NOMO-1 treated with DMSO at 0.1 percent for 48 hours (cell line): ENCODE data around the gene HEPN1.

Experiments
- DNase-seq: peaks from one replicate; lab custom pipeline; 2025; ENCODE audit not compliant: unreplicated experiment; lab: John Stamatoyannopoulos, UW

The HEPN1 gene

DNA sequence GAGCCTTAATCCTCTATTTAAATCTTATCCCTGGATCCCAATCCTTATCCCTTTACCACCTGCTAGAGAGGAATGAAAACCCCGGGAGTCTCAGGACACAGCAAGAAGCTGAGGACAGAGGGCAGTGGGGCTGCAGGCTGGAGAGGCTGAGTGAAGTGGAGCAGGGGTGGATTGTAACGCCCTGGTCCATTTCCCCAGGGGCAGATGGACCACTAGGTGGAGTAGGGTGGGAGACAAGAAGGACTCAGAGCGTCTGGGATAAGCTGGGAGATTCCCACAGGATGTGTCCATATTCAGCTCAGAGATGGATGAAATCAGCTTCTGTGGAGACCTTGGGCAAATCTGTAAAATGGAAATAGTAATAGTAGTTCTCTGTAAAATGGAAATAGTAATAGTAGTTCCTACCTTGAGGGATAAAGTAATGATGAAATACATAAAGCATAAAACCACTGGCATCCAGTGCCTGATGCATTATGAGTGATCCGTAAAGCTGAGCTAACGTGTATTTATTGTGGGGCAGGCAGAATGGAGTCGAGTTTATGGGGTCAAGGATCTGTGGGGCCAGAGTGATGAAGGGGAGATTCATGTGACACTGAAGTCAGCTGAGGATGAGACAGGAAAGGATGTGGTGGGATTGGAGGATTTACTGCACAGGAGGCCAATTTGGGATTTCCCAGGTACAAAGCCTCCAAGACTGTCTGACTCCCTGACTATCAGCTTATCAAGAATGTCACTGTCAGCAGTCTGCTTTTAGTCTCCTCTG is 19.5 kb upstream of the HEPN1 start:
- no peak for DNase-seq

DNA sequence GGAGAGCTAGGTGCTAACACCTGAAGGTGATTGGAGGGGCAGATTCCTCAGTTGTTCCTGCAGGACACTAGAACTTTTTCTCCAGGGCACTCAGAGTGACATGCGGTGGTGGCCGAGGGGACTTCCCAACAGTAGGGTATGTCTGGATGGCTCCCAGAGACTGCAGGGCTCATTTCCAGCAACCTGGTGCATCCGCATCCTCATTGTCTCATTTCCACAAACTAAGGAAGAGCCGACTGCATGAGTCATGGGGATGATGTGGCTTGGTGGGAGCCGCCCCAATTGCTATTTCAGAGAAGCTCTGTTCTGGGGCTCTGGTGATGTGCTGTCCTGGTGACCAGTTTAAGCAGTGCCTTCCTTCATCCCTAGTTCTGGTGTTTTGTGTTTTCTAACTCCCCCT is 18.6 kb upstream of the HEPN1 start:
- no peak for DNase-seq

DNA sequence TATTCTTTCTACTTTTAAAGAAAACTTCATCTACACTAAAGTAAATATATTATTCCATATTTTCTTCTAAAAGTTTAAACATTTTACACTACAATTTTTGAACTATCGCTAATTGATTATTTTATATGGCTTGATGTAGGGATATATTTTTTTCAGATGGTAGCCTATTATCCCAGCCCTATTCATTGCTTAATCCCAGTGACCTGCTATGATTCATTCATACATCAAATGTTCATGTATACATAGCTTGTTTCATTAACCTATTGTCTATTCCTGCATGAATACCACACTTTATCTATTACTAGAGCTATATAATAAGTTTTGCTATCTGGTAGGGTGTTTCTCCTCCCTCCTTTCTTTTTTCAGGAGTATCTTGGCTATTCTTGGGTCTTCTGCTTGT is 16.4 kb upstream of the HEPN1 start:
- DNase-seq = no peak

DNA sequence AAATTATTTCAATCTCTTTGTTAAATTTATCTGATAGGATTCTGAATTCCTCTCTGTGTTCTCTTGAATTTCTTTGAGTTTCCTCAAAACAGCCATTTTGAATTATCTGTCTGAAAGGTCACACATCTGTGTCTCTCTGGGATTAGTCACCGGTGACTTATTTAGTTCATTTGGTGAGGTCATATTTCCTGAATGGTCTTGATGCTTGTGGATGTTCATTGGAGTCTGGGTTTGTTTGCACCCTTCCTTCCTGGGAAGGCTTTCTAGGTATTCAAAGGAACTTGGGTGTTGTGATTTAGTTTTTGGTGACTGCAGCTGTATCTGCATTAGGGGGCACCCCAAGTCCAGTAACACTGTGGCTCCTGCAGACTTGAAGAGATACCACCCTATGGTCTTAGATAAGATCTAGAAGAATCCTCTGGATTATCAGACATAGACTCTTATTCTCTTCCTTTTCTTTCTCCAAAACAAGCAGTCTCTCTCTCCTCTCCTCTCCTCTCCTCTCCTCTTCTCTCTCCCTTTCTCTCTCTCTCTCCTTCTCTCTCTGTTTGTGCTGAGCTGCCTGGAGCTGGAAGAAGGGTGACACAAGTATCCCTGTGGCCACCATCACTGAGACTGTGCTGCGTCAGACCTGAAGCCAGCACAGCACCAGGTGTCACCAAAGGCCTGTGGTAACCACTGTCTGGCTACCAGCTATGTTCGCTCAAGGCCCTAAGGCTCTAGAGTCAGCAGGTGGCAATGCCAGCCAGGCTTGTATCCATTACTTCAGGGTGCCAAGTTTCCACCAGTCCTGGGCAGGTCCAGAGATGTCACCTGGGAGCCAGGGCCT is 3.3 kb upstream of the HEPN1 start:
- no peak for DNase-seq

DNA sequence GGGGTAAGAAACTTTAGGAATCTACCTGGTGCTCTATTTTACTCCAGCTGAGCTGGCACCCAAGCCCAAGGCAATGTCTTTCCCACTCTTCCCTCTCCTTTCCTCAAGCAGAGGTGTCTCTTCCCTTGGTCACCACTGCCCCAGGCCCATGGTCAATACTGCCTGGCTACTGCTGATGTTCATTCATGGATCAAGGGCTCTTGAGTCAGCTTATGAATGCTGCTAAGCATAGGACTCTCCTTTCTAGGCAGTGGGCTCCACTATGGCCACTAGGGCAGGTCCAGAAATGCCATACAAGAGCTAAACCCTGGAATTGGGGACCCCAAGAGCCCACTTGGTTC is 2.7 kb upstream of the HEPN1 start:
- DNase-seq = no peak

DNA sequence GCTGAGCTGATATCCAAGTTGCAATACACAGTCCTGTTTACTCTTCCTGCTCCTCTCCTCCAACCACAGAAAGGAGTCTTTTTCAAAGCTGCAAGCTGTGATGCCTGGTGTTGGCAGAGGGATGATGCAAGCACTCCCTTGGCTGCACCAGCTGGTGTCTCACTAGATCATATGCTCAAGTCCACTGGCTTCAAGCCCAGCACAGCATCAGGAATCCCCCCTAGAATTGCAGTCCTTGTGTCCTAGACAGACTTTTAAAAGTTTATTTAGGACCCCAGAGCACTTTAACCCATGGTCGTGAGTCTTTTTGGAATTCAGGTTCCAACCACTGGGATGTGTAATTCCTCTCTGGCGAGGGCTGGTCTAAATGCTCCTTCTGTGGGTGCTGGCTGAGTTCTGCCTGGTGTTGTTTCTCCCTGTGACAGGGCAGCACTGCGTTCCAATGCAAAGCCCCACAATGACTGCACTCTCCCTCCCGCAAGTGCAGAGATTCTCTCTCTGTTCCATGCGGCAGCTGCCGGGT is 1.9 kb upstream of the HEPN1 start:
- no peak for DNase-seq

DNA sequence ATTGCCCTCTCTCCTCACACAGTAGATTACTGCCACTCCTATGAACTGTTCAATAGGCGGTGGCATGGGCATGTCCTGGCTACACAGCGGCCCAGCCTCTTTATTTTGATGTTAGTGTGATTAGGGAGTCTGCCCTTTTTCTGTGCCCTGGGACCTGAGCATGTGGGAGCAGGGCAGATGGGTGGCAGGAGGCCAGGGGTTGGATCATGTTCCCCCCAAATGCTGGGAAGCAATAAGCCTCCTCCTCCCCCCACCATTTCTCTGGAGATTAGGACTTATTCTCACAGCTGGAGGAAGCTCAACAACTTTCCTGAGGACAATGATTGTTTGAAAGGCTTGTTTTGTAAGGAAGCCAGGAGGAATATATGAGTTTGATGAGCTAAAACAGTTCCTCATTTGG is 848 bp downstream of the HEPN1 start:
- no peak for DNase-seq

DNA sequence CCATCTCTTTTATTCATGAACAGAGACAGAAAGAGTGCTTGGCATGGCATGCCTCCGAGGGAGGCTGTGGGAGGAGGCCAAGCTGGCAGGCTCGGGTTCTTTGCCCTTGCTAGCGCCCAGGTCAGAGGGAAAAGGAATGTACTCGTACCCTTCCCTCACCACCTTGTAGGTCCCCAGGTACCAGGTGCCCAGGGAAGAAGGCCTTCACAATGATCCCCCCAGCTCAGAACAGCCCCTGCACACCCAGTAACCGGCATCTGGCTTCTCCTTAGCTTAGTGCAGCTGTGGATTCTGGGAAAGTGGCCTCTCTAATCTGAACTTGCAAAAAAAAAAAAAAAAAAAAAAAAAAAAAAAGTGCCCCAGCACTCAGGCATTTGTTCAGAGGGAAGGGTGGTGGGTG is 1.3 kb downstream of the HEPN1 start:
- DNase-seq = no peak

DNA sequence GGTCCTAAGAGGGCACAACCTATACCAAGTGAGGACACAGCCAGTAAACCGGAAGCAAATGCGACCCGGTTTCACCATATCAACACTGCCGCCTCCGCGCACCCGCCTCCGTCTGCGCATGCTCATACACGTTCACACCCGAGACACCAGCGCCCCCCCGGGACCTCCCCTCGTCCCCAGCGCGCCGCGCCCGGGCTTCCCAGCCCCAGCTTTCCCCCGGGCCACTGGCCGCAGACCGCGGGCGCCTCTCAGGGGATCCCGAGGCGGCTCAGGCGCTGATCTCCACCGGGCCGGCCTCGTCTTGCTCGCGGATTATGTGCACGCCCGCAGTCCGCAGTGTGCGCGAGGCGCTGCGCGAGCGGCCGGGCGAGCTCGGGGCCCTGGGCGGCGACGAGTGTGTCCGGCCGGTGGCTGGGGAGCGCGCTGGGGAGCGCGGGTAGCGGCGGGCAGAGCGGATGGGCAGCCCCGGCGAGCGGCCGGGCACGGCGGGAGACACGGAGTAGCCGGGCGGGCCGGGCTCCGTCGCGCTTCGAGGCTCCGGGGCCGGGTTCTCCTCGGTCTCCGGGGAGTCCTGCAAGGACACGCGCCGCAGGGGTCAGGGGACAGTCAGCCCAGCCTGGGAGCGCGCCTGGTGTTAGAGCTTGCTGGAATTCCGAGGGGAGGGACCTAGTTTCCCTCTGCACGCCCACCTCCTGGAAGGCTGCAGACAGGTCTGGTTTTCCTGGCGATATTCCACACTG is 2.0 kb downstream of the HEPN1 start:
- no peak for DNase-seq

DNA sequence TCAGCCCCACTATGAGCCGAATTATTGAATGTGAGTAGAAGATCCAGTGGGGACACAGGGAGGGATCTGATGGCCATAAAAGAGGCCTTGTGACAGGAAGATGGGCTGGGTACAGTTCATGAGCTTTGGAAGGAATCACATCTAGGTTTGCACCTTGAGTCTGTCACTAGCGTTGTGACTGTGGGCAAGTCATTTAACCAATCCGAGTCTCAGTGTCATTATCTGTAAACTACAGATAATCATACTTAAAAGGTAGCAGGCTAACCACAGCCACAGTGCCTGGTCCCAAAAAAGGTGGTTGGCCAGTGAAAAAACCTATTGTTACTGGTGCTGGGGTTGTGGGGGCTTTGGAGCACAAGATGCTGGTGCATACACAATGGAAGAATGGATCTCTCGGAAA is 3.8 kb downstream of the HEPN1 start:
- no peak for DNase-seq

DNA sequence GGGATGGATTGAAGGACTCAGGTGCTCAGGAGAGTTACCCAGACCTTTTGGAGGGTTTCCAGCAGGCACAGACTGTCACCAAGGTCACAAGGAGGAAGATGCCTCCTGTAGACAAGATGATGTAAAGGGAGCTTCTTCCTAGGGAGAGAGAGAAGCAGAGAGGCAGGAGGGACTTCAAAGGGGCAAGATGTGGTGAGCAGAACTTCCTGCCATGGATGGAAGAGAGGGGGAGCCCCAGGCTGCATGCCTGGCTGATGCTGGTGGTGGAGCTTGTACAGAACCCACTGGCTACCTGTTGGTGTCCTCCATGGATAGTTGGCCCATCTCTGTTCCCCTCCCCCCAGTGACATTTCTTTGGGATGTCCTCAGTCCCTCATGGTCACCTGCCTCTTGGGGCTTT is 4.2 kb downstream of the HEPN1 start:
- DNase-seq = no peak

DNA sequence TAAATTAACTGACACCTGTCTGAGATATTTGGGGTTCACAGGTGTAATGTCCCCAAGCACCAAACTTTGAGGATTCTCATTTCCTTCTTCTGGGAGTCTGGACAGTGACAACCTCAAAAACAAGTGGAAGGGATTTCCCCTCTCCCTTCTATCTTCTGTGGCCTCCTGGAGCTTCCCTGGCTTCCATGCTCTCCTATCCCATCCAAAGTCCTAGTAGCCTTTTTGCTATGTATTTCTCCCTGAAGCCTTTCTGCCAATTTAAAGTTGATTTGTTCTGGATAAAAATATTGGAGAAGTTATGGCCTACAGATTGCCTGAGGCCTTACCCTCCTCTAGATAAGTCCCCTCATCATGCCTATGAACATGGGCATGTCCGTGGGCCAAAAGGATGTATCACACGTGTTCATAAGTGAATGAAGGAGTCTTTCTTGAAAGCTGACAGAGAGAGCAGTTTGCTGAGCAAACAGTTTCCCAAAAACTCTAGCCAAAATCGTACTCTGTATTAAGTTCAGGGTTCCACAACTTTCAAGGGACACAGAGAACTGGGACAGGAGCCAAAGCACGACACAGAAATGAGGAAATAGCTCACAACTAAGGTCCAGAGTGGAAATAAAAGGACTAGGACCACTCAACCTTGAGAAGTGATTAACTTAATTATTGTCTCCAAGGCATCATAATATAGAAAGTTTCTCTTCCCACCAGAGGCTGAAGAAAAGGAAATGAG is 10.1 kb downstream of the HEPN1 start:
- DNase-seq = no peak

DNA sequence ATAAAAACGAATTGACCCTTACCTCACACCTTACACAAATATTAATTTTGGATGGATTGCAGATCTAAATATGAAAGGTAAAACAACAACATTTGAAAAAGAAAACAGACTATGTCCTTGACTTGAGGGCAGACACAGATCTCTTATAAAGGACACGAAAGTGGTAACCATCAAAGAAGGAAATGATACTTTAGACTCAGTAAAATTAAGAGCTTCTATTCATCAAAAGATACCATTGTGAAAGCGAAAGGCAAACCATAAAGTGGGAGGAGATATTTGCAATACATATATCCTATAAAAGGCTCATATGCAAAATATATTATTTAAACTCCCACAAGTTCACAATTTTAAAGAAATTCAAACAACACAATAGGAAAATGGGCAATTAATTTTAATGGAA is 11.7 kb downstream of the HEPN1 start:
- DNase-seq = peak; percentile 8

DNA sequence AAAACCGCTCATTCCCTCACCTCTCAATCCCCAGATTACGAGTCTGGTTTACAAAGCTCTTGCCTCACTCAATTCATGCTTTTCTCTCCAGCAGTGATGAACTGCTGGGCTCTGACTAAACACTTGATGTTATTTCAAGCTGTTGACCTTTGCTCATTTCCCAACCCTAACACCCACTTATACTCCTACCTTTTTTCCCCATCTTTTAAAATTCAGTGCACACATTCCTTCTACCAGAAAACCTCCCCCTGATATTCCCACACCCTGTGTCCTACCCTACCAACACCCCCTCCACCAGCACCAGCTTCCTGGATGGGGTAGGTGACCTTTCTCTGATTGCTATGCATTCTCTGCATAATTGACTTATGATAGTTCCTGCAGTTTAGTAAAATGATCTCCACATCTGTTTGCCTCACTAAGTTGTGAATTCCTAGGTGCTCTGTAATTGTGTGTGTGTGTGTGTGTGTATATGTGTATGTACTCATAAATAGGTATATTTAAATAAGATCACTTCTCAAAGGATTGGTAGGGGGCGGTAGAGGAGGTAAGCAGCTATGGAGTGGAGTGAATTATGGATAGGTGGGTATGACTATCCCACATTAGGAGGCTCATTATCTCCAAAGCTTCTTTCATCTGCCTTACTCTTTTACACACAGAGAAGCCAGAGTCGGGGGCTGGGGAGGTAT is 16.0 kb downstream of the HEPN1 start:
- no peak for DNase-seq

DNA sequence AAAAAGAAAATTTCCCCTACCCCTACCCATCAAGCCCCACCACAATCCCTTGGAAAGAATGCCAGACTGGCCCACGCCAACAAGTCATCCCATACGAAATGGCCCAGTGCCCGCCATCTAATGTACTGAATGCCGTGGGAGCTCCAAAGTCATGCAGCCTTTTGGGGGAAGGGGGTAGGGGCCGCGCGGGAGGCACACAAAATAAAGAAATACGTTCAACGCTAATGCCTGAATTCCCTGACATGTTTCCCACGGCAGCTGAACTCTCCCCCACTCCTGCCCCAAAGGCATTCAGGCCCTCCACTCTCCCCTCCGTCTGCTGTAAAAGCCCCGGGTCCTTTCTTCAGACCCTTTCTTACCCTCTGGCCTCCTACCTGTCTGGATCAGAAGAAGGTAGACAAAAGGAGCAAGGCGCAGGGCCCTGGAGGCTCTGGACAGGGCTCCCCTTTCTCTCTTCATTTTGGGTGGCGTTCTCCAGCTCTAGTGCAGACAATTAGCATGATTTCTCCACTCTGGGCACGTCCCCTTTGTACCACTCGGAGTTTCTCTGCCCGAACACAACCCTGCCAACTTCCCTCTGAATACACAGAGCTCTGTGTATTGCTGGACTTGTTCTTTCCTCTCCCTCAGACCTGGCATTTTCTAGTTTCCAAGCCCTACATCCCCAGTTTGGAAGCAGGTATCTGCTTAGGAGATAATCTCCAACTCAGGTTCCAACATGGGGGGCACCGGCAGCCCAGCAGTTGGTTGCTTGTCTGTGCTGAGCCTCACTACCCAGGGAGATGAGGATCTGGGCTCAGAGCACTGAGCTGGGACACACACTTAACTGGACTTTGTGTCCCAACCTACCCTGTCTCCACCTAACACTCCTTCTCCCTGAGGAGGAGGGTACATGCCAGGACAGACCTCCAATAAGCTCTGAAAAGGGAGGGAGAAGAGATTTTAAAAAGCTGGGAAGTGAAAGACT is 16.8 kb downstream of the HEPN1 start, which contains the start of gene HEPACAM:
Gene HEPACAM (minus strand): TSS at position 500 of the 967 bp plus-strand sequence. CDS start 41 bp downstream, at position 459.
- no peak for DNase-seq

DNA sequence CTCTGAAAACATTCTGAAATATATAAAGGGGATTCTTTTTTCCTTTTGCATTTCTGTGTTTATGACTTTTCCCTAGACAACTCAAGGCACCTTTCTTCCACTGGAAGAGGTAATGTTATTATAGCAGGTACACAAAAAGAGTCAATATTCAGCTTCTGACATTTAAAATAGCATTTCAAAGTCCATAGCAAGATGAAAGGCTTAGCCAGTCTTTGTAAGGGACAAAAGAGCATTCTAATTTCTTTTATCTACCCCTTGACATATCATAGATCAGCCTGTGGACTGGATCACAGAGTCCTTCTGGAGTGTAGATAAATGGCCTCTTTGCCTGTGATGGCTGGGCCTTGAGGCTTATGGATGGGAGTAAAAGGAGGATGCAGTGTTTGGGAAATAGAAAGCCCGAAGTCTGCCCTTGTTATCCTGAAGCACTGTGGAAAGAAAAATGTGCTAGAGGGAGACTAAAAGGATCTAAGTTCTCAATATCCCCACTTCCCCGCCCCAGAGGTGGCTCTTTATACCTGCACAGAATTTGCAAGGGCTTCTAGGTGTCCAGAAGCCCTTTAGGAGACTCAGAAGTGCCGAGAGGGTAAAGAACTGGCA is 18.4 kb downstream of the HEPN1 start:
- DNase-seq = no peak

DNA sequence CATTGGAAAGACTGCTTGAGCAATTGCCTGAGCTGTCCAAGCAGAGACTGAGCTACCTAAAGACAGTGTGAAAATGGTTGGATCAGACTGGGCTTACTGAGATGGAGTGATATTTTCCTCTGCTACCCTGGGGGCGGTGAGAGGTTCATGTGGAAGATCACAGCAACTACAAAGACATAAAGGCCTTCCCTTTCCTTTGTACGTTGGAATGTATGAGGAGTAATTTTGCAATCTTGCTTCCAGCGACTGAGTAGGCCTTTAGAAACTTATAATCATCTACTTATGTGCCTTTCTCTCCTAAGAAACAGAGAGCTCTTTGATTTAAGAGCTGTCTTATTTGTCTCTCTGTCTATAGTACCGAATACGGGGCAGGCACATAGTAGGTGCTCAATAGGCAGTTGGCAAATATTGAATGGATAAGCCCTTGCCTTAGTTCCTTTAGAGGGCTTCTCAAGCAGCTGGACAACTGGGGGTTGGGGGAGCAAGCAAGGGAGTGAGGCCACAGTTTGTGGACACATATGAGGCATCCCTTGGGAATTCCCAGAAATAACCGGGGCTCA is 19.2 kb downstream of the HEPN1 start:
- DNase-seq = no peak

DNA sequence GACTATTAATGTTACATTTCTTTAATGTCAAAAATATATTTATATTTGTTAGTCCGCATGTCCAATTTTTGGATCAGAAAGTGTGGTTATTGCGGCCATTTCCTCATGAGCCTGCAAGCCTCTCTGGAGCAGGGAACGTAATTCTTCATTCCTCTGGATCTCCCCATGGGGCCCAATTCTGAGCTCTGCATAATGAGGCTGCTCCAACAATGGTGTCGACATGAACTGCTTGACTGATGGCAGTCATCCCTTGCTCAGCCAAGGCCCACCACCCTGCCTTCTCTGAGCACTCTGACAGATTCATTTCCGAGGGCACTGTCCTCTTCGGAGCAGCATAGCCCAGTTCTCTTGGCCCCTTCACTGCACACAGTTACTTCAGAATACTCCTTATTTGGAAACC is 19.9 kb downstream of the HEPN1 start:
- no peak for DNase-seq
